Testis (tissue), 2 donors: ENCODE data around the gene WFDC1.

Source experiments
- POLR2A ChIP-seq: fragments of 450-650 bp; IDR thresholded peaks from one replicate; pipeline ENCODE4 v1.6.1; 2017; ENCODE audit warnings: antibody characterized with exemption, mild to moderate bottlenecking, moderate library complexity
- TF ChIP-seq, protein P1 (sequence below), 3 experiments: fragments of 450-650 bp in 2 of 3; fragments of 200-600 bp in 1 of 3; sonication (generic) in 1 of 3; IDR thresholded peaks; one replicate each; pipeline ENCODE4 v1.5.1; 2016 to 2019; ENCODE audit warnings: antibody characterized with exemption in 3 of 3, mild to moderate bottlenecking in 2 of 3, moderate library complexity in 1 of 3

DNA sequence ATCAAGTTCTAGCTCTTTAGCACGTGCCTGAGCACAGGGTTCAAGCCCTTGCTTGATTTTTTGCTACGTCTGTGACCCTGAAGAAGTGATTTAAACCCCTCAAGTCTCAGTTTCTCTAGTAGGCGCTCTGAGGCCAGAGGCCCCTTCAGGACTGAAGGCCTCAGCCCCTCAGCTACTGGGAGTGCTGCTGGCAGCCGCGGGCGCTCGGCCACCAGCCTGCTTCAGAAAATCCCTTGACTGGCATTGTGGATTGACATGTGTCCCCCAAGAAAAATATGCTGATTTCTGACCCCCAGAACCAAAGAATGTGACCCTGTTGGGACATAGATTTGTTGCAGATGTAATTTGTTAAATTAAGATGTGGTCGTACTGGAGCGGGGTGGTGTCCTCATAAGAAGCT, 20.2 kb upstream of the WFDC1 start:
- TF ChIP-seq, protein P1, sequence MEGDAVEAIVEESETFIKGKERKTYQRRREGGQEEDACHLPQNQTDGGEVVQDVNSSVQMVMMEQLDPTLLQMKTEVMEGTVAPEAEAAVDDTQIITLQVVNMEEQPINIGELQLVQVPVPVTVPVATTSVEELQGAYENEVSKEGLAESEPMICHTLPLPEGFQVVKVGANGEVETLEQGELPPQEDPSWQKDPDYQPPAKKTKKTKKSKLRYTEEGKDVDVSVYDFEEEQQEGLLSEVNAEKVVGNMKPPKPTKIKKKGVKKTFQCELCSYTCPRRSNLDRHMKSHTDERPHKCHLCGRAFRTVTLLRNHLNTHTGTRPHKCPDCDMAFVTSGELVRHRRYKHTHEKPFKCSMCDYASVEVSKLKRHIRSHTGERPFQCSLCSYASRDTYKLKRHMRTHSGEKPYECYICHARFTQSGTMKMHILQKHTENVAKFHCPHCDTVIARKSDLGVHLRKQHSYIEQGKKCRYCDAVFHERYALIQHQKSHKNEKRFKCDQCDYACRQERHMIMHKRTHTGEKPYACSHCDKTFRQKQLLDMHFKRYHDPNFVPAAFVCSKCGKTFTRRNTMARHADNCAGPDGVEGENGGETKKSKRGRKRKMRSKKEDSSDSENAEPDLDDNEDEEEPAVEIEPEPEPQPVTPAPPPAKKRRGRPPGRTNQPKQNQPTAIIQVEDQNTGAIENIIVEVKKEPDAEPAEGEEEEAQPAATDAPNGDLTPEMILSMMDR (IDR thresholded peaks at IDR 0.05): no peak
- TF ChIP-seq POLR2A: no peak
